ENCODE results near the gene RMDN2. TPM values are rescaled to one million over a fixed set of nuclear protein-coding genes. Genes with fewer than 3 reads are reported as not detected.

Gene RMDN2
- total RNA-seq, 1 donor from 2014 or later, result 2.5 TPM

DNA sequence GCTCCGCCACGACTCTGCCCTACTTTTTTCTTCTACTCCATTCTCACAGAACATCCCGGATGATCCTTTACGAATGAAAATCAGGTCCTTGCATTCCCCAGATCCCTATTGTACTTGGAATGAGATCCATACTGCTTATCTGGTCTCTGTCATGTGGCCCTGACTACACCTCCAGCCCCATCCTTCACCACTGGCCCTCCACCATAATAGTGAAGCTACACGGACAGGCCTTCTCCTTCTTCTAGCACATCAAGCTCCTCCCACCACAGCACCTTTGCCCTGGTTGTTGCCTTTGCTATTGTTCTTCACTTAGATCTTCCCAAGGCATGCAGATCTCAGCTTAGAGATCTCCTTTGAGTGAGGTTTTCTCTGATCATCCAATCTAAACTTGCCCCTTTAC is 20.1 kb upstream of the RMDN2 start:
- TF ChIP-seq, protein P1, sequence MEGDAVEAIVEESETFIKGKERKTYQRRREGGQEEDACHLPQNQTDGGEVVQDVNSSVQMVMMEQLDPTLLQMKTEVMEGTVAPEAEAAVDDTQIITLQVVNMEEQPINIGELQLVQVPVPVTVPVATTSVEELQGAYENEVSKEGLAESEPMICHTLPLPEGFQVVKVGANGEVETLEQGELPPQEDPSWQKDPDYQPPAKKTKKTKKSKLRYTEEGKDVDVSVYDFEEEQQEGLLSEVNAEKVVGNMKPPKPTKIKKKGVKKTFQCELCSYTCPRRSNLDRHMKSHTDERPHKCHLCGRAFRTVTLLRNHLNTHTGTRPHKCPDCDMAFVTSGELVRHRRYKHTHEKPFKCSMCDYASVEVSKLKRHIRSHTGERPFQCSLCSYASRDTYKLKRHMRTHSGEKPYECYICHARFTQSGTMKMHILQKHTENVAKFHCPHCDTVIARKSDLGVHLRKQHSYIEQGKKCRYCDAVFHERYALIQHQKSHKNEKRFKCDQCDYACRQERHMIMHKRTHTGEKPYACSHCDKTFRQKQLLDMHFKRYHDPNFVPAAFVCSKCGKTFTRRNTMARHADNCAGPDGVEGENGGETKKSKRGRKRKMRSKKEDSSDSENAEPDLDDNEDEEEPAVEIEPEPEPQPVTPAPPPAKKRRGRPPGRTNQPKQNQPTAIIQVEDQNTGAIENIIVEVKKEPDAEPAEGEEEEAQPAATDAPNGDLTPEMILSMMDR (IDR thresholded peaks at IDR 0.05; ENCODE audit: unreplicated experiment), result no peak
- Mint-ChIP-seq H3K4me1 (ENCODE audit: unreplicated experiment) (no peaks in the 10 kb centered on the region), H3K9me3 (ENCODE audit: unreplicated experiment) (no peaks in the 10 kb centered on the region), H3K36me3 (ENCODE audit: low read depth, unreplicated experiment) (peaks cover 4% of the 10 kb centered on the region), H3K27me3 (ENCODE audit: unreplicated experiment) (peaks cover 3% of the 10 kb centered on the region), H3K4me3 (ENCODE audit: unreplicated experiment) (no peak overlapping the region), H3K27ac (ENCODE audit: unreplicated experiment) (no peak overlapping the region)
- DNase-seq (ENCODE audit: low spot score), result no peak

DNA sequence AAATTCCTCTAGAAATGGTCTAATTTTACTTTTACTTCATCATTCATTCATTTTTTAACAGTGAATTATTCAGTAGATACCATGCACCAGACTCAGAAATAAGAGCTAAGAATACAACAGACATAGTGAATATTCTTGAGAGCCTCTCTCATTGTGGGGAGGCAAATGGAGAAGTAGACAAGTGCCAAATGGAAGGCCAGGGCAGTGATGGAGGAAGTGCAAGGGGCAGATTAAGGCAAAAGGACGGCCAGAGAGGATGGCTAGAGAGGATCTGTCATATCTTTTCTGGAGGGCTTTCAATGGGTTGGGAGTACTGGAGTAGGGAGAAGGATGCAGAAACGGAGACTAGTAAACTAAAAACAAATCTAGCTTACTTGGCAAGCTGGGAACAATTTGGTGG is 19.0 kb upstream of the RMDN2 start:
- Mint-ChIP-seq H3K9me3 (ENCODE audit: unreplicated experiment) (no peaks in the 10 kb centered on the region), H3K27ac (ENCODE audit: unreplicated experiment) (no peak overlapping the region), H3K4me3 (ENCODE audit: unreplicated experiment) (no peak overlapping the region), H3K27me3 (ENCODE audit: unreplicated experiment) (peaks cover 3% of the 10 kb centered on the region), H3K36me3 (ENCODE audit: low read depth, unreplicated experiment) (peaks cover 3% of the 10 kb centered on the region), H3K4me1 (ENCODE audit: unreplicated experiment) (no peaks in the 10 kb centered on the region)
- TF ChIP-seq, protein P1 (IDR thresholded peaks at IDR 0.05; ENCODE audit: unreplicated experiment), result no peak
- DNase-seq (ENCODE audit: low spot score), result no peak

DNA sequence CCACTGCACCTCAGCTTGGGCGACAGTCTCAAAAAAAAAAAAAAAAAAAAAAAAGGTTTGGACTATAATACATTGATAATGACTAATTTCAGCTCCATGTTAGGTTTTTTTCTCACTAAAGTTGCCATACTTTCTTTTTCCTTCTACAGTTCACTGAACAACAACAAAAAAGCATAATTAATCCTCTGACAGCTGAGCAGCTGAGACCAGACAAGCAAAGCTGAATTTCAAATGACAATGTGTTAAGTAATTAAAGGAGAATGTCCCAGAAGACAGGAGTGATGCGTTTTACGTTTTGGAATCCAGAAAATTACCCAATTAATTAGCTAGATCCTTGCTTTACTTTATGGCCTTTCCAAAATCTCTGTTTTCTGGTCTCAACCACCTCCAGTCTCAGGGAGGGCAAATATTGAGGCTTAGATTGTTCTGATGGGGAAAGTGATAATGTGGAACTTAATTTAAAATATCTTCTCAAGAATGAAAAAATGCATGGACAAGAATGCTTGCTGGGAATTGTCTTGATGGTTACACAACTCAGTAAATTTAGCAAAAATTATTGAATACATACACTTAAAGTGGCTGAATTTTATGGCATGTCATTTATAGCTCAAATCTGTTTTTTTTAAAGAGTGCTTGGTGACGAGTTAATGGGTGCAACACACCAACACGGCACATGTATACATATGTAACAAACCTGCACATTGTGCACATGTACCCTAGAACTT is 17.4 kb upstream of the RMDN2 start:
- Mint-ChIP-seq H3K27me3 (ENCODE audit: unreplicated experiment) (peaks cover 3% of the 10 kb centered on the region), H3K27ac (ENCODE audit: unreplicated experiment) (no peak overlapping the region), H3K9me3 (ENCODE audit: unreplicated experiment) (no peaks in the 10 kb centered on the region), H3K4me1 (ENCODE audit: unreplicated experiment) (no peaks in the 10 kb centered on the region), H3K4me3 (ENCODE audit: unreplicated experiment) (no peak overlapping the region), H3K36me3 (ENCODE audit: low read depth, unreplicated experiment) (no peaks in the 10 kb centered on the region)
- TF ChIP-seq, protein P1 (IDR thresholded peaks at IDR 0.05; ENCODE audit: unreplicated experiment), result no peak
- no peak for DNase-seq (ENCODE audit: low spot score)

DNA sequence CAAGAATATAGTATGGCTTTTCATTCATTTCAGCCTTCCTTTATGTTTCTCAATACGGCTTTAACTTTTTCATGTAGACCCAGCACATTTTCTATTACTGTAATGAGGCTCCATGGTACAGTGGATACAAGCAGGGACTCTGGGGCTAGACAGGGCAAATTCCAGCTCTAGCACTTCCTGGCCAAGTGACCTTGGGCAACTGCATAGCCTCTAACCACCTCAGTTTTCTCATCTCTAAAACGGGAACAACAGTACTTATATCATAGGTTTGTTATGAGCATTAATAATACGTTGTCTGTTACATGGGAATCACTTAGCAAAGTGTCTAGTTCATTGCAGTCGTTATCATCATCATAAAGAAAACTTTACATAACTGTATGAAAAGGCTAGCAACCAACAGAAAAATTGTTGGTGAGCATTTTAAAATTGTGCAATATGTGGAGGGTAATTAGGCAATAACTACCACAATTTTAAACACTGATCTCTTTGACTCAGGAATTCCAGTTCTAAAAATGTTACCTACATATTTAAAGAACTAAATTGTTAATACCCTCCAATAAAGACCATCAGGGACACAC is 13.7 kb upstream of the RMDN2 start:
- no peak for DNase-seq (ENCODE audit: low spot score)
- Mint-ChIP-seq H3K27me3 (ENCODE audit: unreplicated experiment) (peaks cover 2% of the 10 kb centered on the region), H3K27ac (ENCODE audit: unreplicated experiment) (no peak overlapping the region), H3K9me3 (ENCODE audit: unreplicated experiment) (no peaks in the 10 kb centered on the region), H3K4me1 (ENCODE audit: unreplicated experiment) (no peaks in the 10 kb centered on the region), H3K4me3 (ENCODE audit: unreplicated experiment) (no peak overlapping the region), H3K36me3 (ENCODE audit: low read depth, unreplicated experiment) (no peaks in the 10 kb centered on the region)
- TF ChIP-seq, protein P1 (IDR thresholded peaks at IDR 0.05; ENCODE audit: unreplicated experiment), result no peak

DNA sequence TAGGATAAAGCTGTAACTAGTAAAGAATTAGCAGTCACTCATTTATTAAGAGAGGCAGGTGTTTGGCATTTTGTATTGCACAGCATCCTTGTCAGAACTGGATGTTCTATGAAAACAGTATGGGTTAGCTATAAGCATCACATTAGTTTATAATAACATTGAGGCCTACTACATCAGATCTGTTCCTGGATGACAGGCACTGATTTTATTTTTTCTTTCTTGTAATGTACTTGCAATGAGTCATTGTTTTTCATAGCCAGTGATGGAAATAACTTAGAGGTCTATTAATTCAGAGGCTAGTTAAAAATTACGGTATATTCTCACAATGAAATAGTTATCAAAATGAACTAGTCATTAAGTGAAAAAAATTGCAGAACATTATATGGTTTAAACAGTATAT is 13.0 kb upstream of the RMDN2 start:
- H3K36me3 Mint-ChIP-seq (ENCODE audit: low read depth, unreplicated experiment), result no peaks in the 10 kb centered on the region
- H3K27ac Mint-ChIP-seq (ENCODE audit: unreplicated experiment), result no peak overlapping the region
- H3K27me3 Mint-ChIP-seq (ENCODE audit: unreplicated experiment), result peaks cover 2% of the 10 kb centered on the region
- H3K9me3 Mint-ChIP-seq (ENCODE audit: unreplicated experiment), result no peaks in the 10 kb centered on the region
- TF ChIP-seq, protein P1 (IDR thresholded peaks at IDR 0.05; ENCODE audit: unreplicated experiment), result no peak
- H3K4me1 Mint-ChIP-seq (ENCODE audit: unreplicated experiment), result no peaks in the 10 kb centered on the region
- DNase-seq (ENCODE audit: low spot score), result no peak
- H3K4me3 Mint-ChIP-seq (ENCODE audit: unreplicated experiment), result no peak overlapping the region
